Fibroblast of skin of left quadriceps (primary cell): ENCODE data around the gene CLEC9A.

Experiments
- DNase-seq, 2 experiments: peaks; one replicate each; pipeline ENCODE4 v3.0.0-alpha.2; 2013; ENCODE audit warnings: low read depth in 2 of 2

The CLEC9A gene

GRCh38 chr12:10067264-10067663 is 36.8 kb downstream of the CLEC9A start:
- no peak for DNase-seq

GRCh38 chr12:10067942-10068341 is 37.5 kb downstream of the CLEC9A start:
- no peak for DNase-seq

- DNase-seq: no peak
These were observed 38.2 kb downstream of the CLEC9A start for GRCh38 chr12:10068644-10069043.

GRCh38 chr12:10069099-10069498 is 38.6 kb downstream of the CLEC9A start:
- peak; percentile 66 to 67 for DNase-seq

- no peak for DNase-seq
These were observed 39.5 kb downstream of the CLEC9A start for GRCh38 chr12:10069976-10070375.

- DNase-seq: no peak
These were observed 39.9 kb downstream of the CLEC9A start for GRCh38 chr12:10070380-10070779.

GRCh38 chr12:10072131-10072530 is 41.6 kb downstream of the CLEC9A start:
- no peak for DNase-seq

- DNase-seq: no peak
These were observed 42.8 kb downstream of the CLEC9A start for GRCh38 chr12:10073261-10073660.

- no peak for DNase-seq
These were observed 45.0 kb downstream of the CLEC9A start for GRCh38 chr12:10075451-10075850.

GRCh38 chr12:10082117-10082874 is 51.8 kb downstream of the CLEC9A start:
- no peak for DNase-seq

- no peak for DNase-seq
These were observed 54.3 kb downstream of the CLEC9A start for GRCh38 chr12:10084733-10085132.

- no peak for DNase-seq
These were observed 55.9 kb downstream of the CLEC9A start for GRCh38 chr12:10086387-10086786.

GRCh38 chr12:10088031-10088430 is 57.5 kb downstream of the CLEC9A start:
- no peak for DNase-seq

GRCh38 chr12:10088955-10089900 is 58.7 kb downstream of the CLEC9A start:
- no peak for DNase-seq

- DNase-seq: no peak
These were observed 64.3 kb downstream of the CLEC9A start for GRCh38 chr12:10094646-10095395.

GRCh38 chr12:10095971-10096370 is 65.5 kb downstream of the CLEC9A start:
- no peak for DNase-seq

- DNase-seq: peak; percentile 44 to 46
These were observed 67.0 kb downstream of the CLEC9A start for GRCh38 chr12:10097521-10097920.

- DNase-seq: peak in 1 of 2 experiments; percentile 6
These were observed 68.3 kb downstream of the CLEC9A start, which contains the start of gene CLEC1A for GRCh38 chr12:10098791-10099190. Gene CLEC1A (minus strand): TSS chr12:10098985. CDS start chr12:10098922, 63 bp downstream.

GRCh38 chr12:10101042-10101579 is 70.6 kb downstream of the CLEC9A start:
- DNase-seq: peak; percentile 47

GRCh38 chr12:10101648-10102220 is 71.3 kb downstream of the CLEC9A start:
- DNase-seq: no peak

GRCh38 chr12:10102322-10102721 is 71.8 kb downstream of the CLEC9A start:
- DNase-seq: no peak
